Suppressor macrophage treated with lipopolysaccharide for 4 hours (primary cell): ENCODE measurements around the gene KRTAP9-7.
A peak's percentile ranks its signal among the peaks of the same experiment; 100 is the strongest.

Source experiments
- DNase-seq: peaks from one replicate; pipeline ENCODE4 v3.0.0-alpha.2; 2020

Gene KRTAP9-7

DNA sequence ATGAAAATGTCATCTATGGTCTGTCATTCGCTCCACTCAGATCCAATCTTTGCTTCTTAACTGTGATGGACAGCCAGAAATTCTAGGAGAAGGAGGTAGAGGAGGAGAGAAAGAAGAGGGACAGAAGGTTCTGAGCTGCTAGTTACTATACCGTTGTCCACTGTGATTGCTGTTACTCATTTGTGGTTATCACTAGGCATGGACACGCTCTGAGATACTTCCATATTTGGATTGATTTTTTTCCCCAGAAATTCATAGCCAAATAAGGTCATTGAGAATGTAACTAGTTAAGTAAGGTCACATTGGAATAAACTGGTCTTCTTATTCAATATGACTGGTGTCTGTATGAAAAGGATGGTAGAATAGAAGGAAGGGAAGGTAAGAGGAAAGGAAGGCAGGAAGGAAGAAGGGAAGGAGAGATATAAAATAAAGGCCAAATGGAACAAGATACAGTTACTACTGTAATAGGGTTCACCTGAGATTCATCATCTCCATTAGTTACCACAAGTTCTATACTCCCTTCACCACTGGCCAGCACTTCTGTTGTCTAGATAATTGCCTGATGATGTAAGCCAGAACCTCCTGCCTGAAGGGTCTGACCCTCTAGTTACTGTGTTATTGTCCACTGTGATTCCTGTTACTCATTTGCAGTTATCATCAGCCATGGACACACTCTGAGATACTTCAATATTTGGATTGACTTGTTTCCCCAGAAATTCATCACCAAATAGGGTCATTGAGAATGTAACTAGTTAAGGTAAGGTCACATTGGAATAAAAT is 2.9 kb downstream of the KRTAP9-7 start:
- DNase-seq = no peak

DNA sequence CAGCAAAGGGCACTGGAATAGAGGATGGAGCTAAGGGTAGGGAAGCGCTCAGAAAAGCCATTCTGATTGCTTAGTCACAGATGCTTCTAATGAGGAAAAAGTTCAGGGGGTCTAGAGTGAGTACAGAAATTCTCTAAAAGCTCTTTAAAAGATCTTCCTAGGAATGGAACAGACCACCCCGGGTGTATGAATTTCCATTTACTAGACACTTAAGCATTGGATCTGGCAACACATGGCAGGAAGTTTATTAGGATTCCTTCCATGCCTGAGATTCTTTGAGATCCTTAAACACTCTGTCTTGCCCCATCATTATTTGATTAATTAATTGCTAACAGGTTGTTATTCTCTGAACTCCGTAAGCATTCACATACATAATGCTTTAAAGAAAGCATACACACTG is 8.5 kb downstream of the KRTAP9-7 start:
- no peak for DNase-seq

DNA sequence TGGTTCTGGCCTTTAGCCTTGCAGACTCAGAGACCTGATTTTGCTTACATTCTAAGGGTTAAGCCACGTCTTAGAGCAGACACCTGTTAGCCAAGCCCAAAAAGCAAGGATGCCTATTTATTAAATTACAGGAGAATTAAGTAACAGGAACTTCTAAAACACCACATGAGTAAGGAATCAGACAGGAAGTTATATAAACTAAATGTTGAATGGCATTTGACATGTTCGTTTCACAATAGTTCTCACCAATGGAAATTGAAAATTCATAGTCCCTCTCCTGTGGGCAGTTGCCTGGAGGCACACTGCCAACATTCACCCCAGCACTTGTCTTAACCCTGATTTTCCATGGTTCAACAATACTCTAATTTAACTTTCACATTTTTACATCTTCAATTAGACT is 9.0 kb downstream of the KRTAP9-7 start:
- DNase-seq = peak; percentile 35

DNA sequence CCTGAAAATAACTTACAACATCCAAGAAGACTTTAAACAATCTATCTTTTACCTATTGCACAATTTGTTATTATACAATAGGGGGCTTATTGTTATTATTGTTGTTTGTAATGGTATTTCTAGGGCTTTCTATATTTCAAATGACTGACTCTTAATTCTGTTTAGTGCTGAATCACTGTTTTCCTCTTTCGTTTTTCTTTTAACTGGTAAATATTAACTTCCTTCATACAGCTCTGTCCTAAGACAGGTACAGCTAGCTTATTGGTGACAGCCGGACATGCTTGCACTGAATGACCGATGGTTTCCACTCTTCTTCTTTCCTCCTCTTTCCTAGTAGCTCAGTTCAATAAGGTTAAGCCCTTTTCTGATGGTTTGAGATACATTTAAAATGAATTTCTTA is 11.6 kb downstream of the KRTAP9-7 start:
- DNase-seq = no peak

DNA sequence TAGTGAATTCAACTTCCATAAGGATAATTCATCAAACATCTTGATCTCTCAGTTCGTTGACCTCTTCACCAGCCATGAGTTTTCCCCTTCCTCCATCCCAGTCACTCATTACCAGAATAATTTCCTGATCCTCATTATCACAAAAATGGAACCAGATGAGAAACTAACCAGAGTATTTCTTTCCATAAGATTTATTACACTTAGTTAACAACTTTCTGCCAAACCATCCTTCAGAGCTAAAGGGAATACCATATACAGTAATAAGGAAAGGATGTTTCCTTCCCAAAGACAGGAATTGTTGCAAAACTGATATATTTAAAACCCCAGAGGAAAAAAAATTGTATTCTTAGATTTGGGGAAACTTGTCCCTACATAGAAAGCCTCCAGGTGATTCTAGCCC is 18.5 kb downstream of the KRTAP9-7 start:
- DNase-seq = no peak

DNA sequence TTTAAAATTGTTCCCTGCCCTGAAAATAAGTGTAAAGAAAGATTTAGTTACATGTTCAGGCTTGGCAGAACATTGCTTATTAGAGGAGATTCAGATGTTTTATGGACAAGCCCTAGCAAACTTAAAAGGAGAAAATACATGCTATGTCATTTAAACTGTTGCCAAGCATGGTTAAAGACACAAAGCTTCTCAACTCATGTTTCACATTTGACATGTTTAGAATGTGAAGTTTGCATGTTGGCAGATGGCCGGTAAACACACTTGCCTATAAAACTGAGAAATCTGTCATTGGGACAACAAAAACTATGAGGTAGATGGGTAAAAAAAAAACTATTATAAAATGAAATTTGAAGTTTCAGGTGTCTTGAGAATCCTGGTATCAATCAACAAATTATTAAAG is 21.3 kb downstream of the KRTAP9-7 start:
- DNase-seq = no peak

DNA sequence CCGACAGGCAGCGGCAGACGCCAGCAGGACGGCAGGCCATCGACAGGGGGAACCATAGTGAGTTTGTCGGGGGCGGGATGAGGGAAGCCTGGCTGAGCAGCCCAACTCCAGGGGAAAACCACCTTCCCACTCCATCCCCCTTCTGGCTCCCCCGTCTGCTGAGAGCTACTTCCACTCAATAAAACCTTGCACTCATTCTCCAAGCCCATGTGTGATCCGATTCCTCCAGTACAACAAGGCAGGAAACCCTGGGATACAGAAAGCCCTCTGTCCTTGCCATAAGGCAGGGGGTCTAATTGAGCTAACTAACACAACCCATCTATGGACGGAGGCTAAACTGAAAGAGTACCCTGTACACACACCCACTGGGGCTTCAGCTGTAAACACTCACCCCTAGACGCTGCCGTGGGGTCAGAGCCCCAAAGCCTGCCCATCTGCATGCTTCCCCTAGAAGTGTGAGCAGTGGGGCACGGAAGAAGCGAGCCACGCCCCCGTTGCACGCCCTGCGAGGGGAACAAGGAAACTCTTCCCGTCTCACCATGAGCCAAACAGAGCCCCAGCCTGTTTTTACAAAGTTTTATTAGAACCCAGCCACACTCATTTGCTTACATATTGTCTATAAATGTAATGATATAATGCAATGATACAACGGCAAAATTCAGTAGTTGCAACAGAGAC is 23.1 kb downstream of the KRTAP9-7 start:
- no peak for DNase-seq

DNA sequence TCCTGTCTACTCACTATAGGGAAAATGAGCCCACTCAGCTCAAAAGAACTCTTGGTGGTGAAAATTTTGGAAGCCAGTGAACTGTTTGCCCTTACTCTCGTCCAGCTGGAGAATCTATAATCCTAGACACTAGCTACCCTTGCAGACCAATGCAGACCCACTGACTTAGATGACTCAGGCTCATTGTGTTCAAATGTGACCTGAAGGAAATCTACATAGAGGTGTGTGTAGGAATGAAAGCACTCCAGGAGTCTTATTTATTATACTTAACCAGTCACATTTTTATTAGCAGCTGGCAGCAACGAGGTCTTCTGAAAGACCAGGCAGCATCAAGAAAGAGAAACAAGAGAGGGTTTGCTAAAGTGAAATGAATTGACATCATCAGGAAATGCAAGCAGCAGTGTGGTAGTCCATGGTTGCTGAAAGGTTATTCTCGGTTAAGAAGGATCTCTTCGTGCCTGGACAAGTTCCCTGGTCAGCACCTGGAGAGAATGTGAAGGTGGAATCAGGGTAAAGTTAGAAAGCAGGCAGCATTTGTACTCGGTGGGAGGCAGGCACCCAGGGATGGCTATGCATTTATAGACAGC is 25.8 kb downstream of the KRTAP9-7 start:
- DNase-seq = no peak

DNA sequence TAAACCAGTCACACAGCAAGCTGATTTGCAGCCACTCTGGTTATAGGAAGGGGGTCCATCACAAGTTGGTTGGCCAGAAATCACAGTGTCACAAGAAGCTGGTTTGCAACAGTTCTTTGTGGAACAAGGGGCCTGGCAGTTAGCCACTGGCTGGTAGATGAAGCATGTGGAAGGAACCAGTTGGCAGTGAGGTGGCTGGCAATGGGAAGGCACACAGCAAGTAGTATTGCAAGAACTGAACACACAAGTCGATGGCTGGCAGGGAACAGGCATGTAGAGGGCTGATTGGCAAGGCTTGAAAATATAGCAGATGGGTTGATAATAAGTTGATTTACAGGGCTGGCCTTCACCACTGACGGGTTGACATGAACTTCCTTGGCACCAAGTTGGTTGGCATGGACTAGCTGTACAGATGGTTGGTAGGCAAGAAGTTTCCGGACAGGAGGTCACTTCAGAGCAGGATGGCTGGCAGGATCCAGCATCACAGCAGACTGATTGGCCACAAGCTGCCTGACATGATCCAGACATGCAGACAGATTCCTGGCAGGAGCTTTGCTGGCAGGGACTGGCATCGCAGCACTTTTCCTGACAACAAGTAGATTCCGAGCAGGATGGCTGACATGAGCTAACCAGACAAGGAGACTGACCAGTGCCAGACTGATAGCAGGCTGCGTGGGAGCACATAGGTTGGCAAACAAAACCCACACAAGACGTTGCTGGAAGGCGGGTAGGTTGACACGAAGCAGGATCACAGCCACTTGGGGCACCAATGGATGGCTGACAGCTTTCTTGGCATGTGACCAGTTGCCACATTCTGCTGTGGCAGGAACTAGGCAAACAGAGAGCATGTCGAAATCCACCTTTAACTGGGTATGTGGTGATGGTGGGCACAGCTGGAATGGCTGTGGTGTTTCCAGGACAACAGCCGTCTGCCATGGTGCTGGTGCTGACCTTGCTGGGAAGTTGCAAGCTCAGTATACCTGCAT is 26.7 kb downstream of the KRTAP9-7 start, which contains the start of gene KRTAP29-1:
Gene KRTAP29-1, minus strand, starts transcription at position 936 of the 986 bp plus-strand sequence. Its CDS starts 0 bp downstream, at position 936.
- DNase-seq = peak; percentile 9

DNA sequence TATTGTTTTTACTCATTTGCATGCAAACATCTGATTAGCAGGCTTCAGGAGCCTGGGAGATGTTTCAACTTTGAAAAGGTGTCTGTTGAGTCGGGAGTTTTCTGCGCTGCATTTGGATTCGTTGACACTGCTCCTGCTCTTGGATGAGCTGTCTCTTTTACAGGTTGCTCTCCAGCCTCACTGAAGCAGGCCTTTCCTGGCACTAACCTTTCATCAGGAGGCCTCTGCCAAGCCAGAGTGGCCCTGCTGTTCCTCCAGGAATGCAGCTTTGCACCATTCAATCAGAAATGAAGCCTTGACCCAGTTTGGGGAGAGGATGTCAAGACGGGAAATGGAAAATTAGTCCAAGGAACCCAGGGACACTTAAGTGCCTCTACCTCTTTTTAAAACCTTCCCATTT is 27.5 kb downstream of the KRTAP9-7 start:
- DNase-seq = no peak

DNA sequence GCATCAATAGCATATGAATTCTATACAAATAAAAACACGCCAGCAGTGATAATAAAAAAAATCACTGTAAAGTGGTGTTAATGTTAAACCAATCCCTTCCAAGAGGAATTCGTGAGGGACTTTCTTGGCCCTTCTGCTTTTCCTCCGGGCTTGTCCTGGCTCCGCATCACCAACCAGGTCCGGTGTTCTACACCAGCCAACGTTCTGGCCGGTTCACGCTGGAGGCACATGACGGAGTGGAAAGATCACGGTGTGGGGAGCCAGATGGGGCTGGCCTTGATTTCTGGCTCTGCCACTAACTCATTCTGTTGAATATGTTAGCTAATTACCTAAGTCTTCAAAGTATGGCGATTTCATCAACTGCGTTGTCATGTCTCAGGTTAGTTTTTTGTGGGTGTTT is 28.6 kb downstream of the KRTAP9-7 start:
- no peak for DNase-seq

DNA sequence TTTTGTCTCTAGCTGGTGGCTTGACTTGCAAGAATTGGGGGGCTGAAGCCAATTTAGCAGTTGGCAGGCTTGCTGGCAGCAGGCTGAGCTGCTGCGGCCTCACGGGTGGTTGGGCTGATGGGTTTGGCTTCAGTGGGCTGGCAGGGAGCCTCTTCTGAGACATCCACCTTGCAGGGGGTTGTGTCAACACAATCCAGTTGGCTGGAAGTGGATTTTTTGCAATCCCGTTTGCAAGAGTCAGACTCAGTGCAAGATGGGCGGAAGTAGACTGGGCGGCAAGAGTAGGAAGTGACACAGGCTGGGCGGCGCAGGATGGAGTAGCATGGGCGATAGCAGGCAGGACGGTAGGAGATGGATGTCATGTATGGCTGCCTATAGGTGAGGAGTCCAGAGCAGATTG is 32.1 kb downstream of the KRTAP9-7 start:
- DNase-seq = peak; percentile 16

DNA sequence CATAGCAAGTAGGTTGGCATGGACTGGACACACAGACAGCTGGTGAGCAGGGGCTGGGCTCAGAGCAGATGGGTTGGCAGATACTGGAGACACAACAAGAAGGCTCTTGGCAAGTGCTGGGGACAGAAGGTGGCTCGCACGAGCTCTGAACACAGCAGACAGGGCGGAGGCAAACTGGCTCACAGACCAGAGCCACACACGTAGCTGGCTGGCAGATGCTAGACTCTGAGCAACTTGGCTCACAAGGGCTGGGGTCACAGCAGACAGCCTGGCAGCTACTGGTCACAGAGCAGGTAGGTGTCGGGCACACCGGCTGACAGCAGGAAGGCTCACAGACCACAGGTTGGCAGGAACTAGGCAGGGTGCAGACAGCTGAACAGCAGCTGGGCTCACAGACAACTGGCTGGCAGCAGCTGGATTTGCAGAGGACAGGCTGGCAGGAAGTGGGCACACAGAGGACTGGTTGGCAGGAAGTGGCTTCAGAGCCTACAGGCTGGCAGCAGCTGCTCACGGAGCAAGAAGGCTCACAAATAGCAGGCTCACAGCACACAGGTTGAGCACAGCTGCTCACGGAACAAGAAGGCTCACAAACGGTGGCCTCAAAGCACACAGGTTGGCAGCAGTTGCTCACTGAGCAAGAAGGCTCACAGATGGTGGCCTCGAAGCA is 32.9 kb downstream of the KRTAP9-7 start:
- DNase-seq = no peak

DNA sequence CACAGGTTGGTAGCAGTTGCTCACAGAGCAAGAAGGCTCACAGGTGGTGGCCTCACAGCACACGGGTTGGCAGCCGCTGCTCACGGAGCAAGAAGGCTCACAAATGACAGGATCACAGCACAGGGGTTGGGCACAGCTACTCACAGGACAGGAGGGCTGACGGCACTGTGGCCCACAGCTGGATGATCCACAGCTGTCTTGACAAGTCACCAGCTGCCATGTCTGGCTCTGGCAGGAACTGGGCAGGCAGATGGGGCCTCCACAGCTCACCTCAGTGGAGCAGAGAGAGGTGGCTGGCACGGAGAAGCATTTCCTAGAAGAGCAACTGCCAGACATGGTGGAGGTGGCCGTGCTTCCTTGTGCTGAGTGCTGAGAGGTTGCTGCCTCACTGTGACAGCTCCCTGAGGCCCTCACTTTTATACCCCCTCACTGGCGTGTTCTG is 33.4 kb downstream of the KRTAP9-7 start, which contains the start of gene KRTAP16-1:
Gene KRTAP16-1, minus strand, starts transcription at position 392 of the 442 bp plus-strand sequence. Its CDS starts 56 bp downstream, at position 336.
- DNase-seq = no peak

DNA sequence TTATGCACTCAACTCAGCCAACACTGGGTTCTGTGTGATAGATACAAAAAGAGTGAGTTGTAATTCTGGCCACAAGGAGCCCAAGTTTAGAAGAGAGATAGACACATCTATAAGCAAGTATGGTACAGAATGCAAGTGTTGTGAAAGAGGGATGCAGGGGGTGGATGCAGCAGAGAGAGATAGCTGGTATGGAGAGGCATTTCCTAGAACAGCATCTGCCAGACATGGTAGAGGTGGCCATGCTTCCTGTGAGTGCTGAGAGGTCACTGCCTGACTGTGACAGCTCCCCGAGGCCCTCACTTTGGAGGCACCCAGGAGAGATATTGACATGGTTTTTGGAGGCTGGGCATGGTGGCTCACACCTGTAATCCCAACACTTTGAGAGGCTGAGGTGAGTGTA is 35.6 kb downstream of the KRTAP9-7 start:
- DNase-seq = no peak

DNA sequence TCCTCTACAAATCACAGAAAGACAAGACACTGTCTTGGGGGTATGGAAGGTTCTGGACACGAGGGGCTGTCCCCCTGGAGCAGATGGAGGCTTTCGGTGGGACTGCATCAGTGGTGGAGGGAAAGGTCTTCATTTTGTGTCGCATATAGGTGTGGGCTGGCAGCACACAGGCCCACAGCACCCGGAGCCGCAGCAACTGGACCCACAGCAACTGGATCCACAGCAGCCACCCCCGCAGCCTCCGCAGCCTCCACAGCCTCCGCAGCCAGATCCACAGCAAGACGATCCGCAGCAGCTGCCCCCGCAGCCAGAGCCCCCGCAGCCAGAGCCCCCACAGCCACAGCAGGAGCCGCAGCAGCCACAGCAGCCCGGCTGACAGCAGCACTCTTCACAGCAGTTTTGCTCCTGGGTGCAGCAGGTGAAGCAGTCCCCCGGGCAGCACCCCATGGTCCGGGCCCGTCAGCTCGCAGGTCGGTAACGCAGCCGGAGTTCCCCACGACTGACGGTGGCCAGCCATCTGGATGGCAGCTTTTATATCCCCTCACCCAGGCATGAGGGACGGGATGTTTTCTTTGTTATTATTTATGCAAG is 39.8 kb downstream of the KRTAP9-7 start, which contains the start of gene KRTAP17-1:
Gene KRTAP17-1, minus strand, starts transcription at position 507 of the 591 bp plus-strand sequence. Its CDS starts 60 bp downstream, at position 447.
- no peak for DNase-seq

DNA sequence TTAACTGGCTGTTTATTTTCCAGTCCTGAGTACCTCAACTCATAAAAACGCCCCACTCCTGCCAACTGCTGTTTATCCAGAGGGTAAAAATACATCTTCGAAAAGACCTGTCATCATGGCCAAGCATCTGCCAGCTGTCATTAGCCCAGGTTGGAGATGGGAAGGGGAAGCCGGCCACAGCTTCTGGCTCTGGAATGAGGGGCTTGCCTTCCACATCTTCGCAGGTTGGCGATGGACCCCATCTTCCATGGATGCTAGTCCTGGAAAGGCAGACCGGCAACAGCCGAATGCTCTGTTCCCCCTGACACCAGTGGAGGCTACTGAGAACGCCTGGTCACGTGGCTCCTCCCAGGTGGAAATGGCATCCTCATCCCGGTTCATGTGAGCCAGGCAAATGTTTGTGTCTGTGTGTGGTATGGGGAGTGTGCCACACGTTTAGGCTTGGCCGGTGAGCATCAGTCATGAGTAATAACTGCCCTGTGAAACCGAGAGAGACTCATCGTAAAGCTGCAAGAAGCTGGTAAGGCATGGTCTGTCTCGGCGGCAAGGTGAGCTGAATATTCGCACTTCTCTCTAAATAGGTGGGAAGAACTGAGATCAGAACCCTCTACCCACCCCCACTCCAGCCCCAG is 40.4 kb downstream of the KRTAP9-7 start:
- no peak for DNase-seq

DNA sequence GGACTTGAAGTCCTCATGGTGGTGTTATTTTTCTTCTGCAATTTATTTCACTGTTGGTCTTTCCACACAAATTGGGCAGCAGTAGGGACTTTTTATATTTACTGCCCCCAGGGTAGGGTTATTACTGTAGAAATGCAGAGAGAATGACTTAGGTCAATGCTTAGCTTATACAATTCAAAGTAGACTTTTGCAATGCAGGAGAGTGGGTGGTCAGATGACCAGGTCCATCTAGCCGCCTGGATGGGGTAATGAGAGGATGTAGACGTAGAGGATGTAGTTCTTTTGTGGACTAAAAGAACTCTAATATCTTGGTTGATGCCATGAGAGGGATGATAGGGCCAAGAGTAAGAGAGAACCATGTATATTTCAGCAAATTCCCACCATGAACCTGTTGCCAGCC is 42.7 kb downstream of the KRTAP9-7 start:
- DNase-seq = peak; percentile 9

DNA sequence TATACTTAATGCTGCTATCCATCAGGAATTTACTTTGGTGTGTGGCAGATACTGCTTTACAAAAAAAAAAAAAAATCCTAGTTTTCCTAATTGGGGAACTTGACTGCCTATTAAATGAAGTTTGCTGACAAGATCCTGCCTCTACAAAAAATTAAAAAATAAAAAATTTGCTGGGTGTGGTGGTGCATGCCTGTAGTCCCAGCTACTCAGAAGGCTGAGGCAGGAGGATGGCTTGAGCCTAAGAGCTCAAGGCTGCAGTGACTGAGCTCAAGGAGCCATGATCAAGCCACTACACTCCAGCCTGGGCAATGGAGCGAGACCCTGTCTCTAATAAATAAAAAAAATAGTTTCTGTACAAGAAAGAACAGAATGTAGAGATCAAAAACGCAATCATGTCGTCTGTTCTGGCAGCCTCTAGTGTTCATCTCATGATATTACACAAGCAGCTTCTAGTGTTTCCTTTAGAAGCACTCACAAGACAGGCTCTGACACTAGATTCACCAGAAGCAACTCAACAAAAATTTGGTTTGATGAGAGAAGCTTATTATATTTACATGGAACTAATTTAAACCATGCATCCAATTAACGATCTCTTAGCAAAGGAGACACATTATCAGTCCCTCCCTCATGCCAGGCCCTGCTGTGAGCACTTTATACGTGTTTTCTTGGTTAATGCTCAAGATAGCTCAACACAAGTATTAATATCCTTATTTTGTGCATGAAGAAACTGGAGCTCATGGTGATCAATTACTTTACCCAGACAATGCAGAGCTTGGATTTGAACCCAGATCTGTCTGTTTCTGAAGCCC is 46.8 kb downstream of the KRTAP9-7 start:
- DNase-seq = peak; percentile 34
